ENCODE results near the gene ARHGAP1.

ARHGAP1 gene

GRCh38 chr11:46731545-46731944, 31.1 kb upstream of the ARHGAP1 start:
- H3K4me3 ChIP-seq (replicated peaks; ENCODE audit: low read depth, low read length): no peak overlapping the region
- DNase-seq (ENCODE audit: extremely low read depth, low read depth): no peak
- TF ChIP-seq CTCF (IDR thresholded peaks at IDR 0.05; ENCODE audit: low read depth, low read length, missing control alignments): no peak

GRCh38 chr11:46729110-46730027, 28.9 kb upstream of the ARHGAP1 start:
- TF ChIP-seq CTCF (IDR thresholded peaks at IDR 0.05; ENCODE audit: low read depth, low read length, missing control alignments): no peak
- H3K4me3 ChIP-seq (replicated peaks; ENCODE audit: low read depth, low read length): no peak overlapping the region
- DNase-seq (ENCODE audit: extremely low read depth, low read depth): no peak

DNA sequence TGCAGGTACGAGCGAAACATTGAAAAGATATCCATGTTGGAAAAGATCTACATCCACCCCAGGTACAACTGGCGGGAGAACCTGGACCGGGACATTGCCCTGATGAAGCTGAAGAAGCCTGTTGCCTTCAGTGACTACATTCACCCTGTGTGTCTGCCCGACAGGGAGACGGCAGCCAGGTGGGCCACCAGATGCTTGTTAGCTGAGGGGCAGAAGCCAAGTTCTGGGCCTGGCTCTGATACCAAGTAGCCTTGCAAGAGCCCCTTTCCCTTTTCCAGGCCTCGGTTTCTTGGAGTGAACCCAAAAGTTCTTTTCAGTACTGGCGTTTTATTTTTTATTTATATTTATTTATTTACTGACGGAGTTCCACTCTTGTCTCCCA, 28.2 kb upstream of the ARHGAP1 start:
- DNase-seq (ENCODE audit: extremely low read depth, low read depth): no peak
- TF ChIP-seq CTCF (IDR thresholded peaks at IDR 0.05; ENCODE audit: low read depth, low read length, missing control alignments): no peak
- H3K4me3 ChIP-seq (replicated peaks; ENCODE audit: low read depth, low read length): no peak overlapping the region

DNA sequence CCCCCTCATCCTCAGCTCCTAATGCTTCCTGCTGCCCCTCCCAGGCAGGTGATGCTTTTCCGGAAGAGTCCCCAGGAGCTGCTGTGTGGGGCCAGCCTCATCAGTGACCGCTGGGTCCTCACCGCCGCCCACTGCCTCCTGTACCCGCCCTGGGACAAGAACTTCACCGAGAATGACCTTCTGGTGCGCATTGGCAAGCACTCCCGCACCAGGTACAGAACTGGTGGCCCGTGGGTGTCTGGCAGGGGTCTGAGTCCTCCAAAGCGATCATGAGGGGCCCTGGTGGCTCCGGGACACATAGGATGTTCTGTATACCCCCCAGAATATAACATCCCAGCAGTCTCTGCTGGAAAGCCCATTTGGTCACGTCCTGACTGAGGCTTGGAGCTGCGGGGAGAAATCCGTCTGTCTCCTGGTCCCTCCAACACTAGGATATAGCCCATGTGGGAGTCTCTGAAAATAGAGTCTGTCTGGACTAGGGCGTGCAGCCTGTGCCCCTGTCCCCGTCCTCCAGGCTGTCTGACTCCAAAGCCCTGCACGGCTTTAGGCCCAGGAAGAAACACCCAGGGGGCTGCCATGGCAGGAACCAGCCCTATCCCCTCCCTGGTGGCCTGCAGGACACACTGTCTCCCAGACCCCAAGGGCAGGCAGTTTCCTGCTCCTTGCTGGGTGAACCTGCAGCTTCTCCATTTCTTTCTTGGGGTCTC, 27.7 kb upstream of the ARHGAP1 start:
- H3K4me3 ChIP-seq (replicated peaks; ENCODE audit: low read depth, low read length): no peak overlapping the region
- no peak for TF ChIP-seq CTCF (IDR thresholded peaks at IDR 0.05; ENCODE audit: low read depth, low read length, missing control alignments)
- no peak for DNase-seq (ENCODE audit: extremely low read depth, low read depth)

DNA sequence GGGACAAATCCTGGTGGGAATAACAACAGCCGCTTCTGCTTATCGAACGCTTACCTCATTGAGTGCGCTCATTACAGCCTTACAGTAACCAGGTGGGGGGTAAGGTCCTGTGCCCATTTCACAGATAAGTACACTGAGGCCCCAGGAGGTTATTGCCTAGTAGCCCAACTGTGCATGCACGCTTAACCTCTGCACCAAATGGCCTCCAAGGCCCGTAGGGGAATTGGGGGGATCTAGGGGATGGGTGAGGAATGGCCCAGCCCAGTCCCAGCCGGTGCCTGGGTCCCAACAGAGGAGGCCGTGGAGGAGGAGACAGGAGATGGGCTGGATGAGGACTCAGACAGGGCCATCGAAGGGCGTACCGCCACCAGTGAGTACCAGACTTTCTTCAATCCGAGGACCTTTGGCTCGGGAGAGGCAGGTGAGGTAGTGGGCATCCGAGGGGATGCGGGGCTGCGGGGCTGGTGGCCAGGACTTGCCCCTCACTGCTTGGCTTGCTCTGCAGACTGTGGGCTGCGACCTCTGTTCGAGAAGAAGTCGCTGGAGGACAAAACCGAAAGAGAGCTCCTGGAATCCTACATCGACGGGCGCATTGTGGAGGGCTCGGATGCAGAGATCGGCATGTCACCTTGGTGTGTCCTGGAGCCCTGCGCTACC, 25.9 kb upstream of the ARHGAP1 start:
- no peak for TF ChIP-seq CTCF (IDR thresholded peaks at IDR 0.05; ENCODE audit: low read depth, low read length, missing control alignments)
- DNase-seq (ENCODE audit: extremely low read depth, low read depth): no peak
- H3K4me3 ChIP-seq (replicated peaks; ENCODE audit: low read depth, low read length): no peak overlapping the region

DNA sequence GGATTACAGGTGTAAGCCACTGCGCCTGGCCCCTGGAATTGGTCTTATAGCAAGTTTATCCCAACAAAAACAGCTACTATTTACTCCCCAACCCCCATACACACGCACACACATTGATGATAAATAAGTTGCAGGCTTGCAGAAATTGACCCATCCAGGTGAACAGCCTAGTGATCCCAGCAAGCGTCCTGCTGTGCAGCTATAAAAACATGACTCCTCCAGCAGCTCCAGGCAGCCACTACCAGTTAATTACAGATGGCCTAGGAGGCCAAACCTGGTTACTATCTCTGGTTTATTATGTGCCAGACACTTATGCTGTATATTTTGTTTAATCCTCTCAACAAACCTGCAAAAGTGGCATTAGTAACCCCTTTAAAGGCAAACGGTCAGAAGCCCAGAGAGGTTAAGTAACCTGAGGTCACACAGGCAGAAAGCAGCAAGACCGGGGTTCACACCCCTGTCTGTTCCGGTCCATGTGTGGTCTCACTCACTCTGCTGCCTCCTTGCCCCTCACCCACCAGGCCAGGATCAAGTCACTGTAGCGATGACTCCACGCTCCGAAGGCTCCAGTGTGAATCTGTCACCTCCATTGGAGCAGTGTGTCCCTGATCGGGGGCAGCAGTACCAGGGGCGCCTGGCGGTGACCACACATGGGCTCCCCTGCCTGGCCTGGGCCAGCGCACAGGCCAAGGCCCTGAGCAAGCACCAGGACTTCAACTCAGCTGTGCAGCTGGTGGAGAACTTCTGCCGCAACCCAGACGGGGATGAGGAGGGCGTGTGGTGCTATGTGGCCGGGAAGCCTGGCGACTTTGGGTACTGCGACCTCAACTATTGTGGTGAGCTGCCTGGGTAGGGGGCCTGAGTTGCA, 25.2 kb upstream of the ARHGAP1 start:
- no peak overlapping the region for H3K4me3 ChIP-seq (replicated peaks; ENCODE audit: low read depth, low read length)
- TF ChIP-seq CTCF (IDR thresholded peaks at IDR 0.05; ENCODE audit: low read depth, low read length, missing control alignments): no peak
- DNase-seq (ENCODE audit: extremely low read depth, low read depth): no peak

All from HFF-Myc (cell line).